Upper lobe of left lung (tissue), 6 donors: Measurements from ENCODE around the gene NEK4. TPM values are rescaled to one million over a fixed set of nuclear protein-coding genes. Genes with fewer than 3 reads are reported as not detected.

Source experiments
- ATAC-seq, 2 donors: fragments of 200-7000 bp; cut with Tn5 transposase; one replicate each; pipeline ENCODE4 v1.9.1; 2022; ENCODE audit warnings: mild to moderate bottlenecking in 2 of 2, moderate library complexity in 2 of 2; ENCODE audit not compliant: low FRiP score in 2 of 2
- DNase-seq, 2 donors: peaks; one replicate each; pipeline ENCODE4 v3.0.0-alpha.2; 2019 to 2020
- H3K27ac ChIP-seq, 4 donors: fragments of 200-600 bp; sonication (generic); one replicate each; pipeline ENCODE4 v1.5.1; 2016 to 2019
- H3K27me3 ChIP-seq, 4 donors: fragments of 200-600 bp; sonication (generic); one replicate each; pipeline ENCODE4 v1.5.1; 2017 to 2019
- H3K36me3 ChIP-seq, 4 donors: fragments of 200-600 bp; sonication (generic); one replicate each; pipeline ENCODE4 v1.5.1; 2016 to 2019
- H3K4me1 ChIP-seq, 4 donors: fragments of 200-600 bp; sonication (generic); one replicate each; pipeline ENCODE4 v1.5.1; 2018 to 2019
- H3K4me3 ChIP-seq, 4 donors: fragments of 200-600 bp; sonication (generic); one replicate each; pipeline ENCODE4 v1.5.1; 2017 to 2019; ENCODE audit warnings: mild to moderate bottlenecking in 2 of 4, moderate library complexity in 1 of 4
- H3K9me3 ChIP-seq, 4 donors: fragments of 200-600 bp; sonication (generic); one replicate each; pipeline ENCODE4 v1.5.1; 2018 to 2019
- EP300 ChIP-seq, 4 donors: sonication (generic); formaldehyde crosslinking; IDR thresholded peaks; one replicate each; pipeline ENCODE4 v1.5.1; 2017; ENCODE audit warnings: antibody characterized with exemption in 4 of 4, control low read depth in 2 of 4
- POLR2A ChIP-seq, 4 donors: fragments of 450-650 bp; IDR thresholded peaks; one replicate each; pipeline ENCODE4 v1.5.1; 2016 to 2017; ENCODE audit warnings: antibody characterized with exemption in 4 of 4, mild to moderate bottlenecking in 2 of 4
- POLR2AphosphoS5 ChIP-seq, 2 donors: sonication (generic); formaldehyde crosslinking; IDR thresholded peaks; one replicate each; pipeline ENCODE4 v1.5.1; 2017; ENCODE audit warnings: antibody characterized with exemption in 2 of 2
- WGBS, 2 donors: methylation state at CpG; one replicate each; pipeline ENCODE4 v1.1.5; 2017 to 2018; 5-methylcytosine and 5-hydroxymethylcytosine counted together
- total RNA-seq, 6 donors: library from RNA; depleted of rRNA in 4 of 6; stranded (reverse); fragments of >200 nt in 4 of 6; gene quantifications; one replicate each; pipeline versions ENCODE4 v1.1.0 to v1.2.1, GENCODE V29; 2016 to 2021
- TF ChIP-seq, protein P1 (sequence below), 6 experiments: fragments of 450-650 bp in 4 of 6; fragments of 200-600 bp in 2 of 6; sonication (generic) in 2 of 6; IDR thresholded peaks; one replicate each; pipeline ENCODE4 v1.5.1; 2016 to 2019; ENCODE audit warnings: antibody characterized with exemption in 6 of 6
- donor health status: DM: no; HTN: no; CAD: no; lungs with moderate emphysema.
- donor health status: DM: no; HTN: yes; CAD: no; lungs with severe emphysema.

The NEK4 gene
- total RNA-seq, 6 donors from 2014 or later: 17.8 to 28.6 (median 24.2) TPM

DNA sequence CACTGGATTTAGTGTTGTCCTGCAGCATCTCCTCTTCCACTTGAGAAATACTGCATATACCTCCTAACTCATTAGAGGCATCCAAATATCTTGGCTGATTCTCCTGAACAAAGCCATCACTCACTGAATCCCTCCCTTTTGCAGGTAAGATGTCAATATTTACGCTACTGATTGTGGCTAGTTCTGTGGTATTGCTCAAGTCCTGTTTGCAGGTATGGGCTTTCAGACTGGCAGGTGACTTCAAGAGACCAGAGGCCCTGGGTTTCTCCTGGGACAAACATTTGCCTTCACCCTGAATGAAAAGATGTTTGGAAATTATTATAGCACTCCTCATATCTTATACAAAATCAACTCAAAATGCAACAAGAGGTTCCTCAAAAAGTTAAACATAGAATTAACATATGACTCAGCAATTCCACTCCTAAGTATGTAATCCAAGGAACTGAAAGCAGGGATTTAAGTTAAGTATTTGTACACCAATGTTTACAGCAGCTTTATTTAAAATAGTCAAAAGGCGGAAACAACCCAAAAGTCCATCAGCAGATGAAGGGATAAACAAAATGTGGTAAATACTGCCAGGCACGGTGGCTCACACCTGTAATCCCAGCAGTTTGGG lies 18.6 kb downstream of the NEK4 start:
- peak overlapping the region in 2 of 4 donors; percentile 0 to 54 for H3K27ac ChIP-seq
- no peaks in the 10 kb centered on the region for H3K9me3 ChIP-seq
- no peak for TF ChIP-seq EP300 (IDR thresholded peaks at IDR 0.05)
- TF ChIP-seq POLR2AphosphoS5 (IDR thresholded peaks at IDR 0.05): no peak
- TF ChIP-seq, protein P1, sequence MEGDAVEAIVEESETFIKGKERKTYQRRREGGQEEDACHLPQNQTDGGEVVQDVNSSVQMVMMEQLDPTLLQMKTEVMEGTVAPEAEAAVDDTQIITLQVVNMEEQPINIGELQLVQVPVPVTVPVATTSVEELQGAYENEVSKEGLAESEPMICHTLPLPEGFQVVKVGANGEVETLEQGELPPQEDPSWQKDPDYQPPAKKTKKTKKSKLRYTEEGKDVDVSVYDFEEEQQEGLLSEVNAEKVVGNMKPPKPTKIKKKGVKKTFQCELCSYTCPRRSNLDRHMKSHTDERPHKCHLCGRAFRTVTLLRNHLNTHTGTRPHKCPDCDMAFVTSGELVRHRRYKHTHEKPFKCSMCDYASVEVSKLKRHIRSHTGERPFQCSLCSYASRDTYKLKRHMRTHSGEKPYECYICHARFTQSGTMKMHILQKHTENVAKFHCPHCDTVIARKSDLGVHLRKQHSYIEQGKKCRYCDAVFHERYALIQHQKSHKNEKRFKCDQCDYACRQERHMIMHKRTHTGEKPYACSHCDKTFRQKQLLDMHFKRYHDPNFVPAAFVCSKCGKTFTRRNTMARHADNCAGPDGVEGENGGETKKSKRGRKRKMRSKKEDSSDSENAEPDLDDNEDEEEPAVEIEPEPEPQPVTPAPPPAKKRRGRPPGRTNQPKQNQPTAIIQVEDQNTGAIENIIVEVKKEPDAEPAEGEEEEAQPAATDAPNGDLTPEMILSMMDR (IDR thresholded peaks at IDR 0.05): no peak
- no peak for TF ChIP-seq POLR2A (IDR thresholded peaks at IDR 0.05)
- DNase-seq: no peak
- no peak for ATAC-seq
- WGBS, 2 donors: 77 to 86% methylated on average over 3 of the region's 3 CpGs
- H3K4me1 ChIP-seq: peaks cover 0 to 5% (median 2%) of the 10 kb centered on the region in 4 donors
- H3K27me3 ChIP-seq: no peaks in the 10 kb centered on the region
- H3K4me3 ChIP-seq: no peak overlapping the region
- H3K36me3 ChIP-seq: peaks cover 17 to 90% (median 45%) of the 10 kb centered on the region in 4 donors

DNA sequence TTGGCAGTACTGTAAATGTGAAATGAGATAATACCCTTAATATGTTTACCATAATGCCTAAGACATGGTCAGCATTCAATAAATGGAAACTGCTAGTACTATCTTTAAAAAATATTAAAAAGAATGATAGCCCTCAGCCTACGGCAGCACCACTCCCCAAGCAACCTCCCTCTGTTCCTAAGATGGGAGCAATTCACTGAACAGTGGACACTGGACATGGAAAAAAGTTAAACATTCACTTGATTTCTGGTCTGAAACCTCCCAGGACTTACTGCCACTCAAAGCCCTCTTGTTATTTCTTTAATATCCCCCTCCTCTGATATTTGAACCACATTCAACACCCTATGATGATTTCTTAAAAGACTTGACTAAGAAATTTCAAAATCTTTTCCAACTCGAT lies 27.0 kb downstream of the NEK4 start:
- ATAC-seq (no peak), DNase-seq (no peak)
- Histone ChIP-seq H3K4me3 (no peak overlapping the region), H3K36me3 (peaks cover 37 to 99% (median 69%) of the 10 kb centered on the region in 4 donors), H3K27ac (no peak overlapping the region), H3K27me3 (no peaks in the 10 kb centered on the region), H3K9me3 (no peaks in the 10 kb centered on the region), H3K4me1 (no peaks in the 10 kb centered on the region)
- TF ChIP-seq POLR2A (IDR thresholded peaks at IDR 0.05) (no peak), POLR2AphosphoS5 (IDR thresholded peaks at IDR 0.05) (no peak), EP300 (IDR thresholded peaks at IDR 0.05) (no peak)
- TF ChIP-seq, protein P1 (IDR thresholded peaks at IDR 0.05): no peak
- WGBS, 2 donors: 92 to 93% methylated on average over 2 of the region's 2 CpGs

DNA sequence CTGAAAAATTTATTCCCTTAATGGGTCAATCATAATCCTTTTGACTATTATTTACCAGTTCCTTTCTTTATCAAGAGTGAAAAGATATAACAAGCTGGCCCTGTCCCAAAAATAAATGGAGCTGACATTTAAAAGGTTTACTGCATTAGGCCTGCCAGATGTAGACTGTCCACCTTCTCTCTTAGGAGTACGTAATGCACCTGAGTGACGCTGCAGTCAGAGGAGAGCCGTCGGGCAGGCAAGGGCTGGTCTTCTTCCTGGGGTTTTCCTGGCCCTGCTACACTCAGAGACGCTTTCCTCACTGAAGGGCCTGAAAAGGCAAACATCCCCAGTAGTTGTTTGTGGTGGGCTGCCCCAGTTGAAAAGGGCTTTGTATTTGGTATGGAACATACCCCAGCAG lies 27.6 kb downstream of the NEK4 start:
- 90 to 93% methylated on average over 5 of the region's 5 CpGs for WGBS, 2 donors
- ATAC-seq (no peak), DNase-seq (no peak)
- Histone ChIP-seq H3K9me3 (no peaks in the 10 kb centered on the region), H3K4me3 (no peak overlapping the region), H3K27me3 (no peaks in the 10 kb centered on the region), H3K27ac (no peak overlapping the region), H3K4me1 (no peaks in the 10 kb centered on the region), H3K36me3 (peaks cover 37 to 99% (median 68%) of the 10 kb centered on the region in 4 donors)
- TF ChIP-seq POLR2AphosphoS5 (IDR thresholded peaks at IDR 0.05): no peak

DNA sequence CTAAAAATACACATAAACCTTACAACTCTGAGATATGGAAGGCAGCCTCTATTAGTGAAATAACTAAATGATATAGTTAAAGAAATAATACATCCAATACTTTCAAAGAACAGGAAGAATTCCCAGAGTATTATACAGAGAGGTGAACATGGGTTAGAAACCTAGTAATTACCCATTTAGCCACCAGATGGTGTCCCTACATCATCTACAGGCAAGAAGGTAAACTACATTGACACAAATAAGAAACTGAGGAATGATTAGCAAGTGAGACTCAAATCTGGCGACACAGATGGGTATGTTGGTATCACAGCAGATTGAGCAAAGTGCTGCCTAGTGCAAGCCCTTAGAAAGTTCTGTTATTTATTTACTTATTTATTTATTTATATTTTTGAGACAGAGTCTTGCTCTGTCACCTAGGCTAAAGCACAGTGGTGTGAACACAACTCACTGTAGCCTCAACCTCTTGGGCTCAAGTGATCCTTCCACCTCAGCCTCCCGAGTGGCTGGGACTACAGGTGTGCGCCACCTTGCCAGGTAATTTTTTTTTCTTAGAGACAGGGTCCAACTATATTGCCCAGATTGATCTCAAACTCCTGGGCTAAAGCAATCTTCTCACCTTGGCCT lies 28.2 kb downstream of the NEK4 start:
- Histone ChIP-seq H3K36me3 (peaks cover 37 to 99% (median 71%) of the 10 kb centered on the region in 4 donors), H3K9me3 (no peaks in the 10 kb centered on the region), H3K4me3 (no peak overlapping the region), H3K27me3 (no peaks in the 10 kb centered on the region), H3K4me1 (no peaks in the 10 kb centered on the region), H3K27ac (no peak overlapping the region)
- no peak for TF ChIP-seq POLR2A (IDR thresholded peaks at IDR 0.05)
- TF ChIP-seq, protein P1 (IDR thresholded peaks at IDR 0.05): peak in 5 of 6 experiments; percentile 25 to 46 (median 40)
- TF ChIP-seq EP300 (IDR thresholded peaks at IDR 0.05): no peak
- ATAC-seq (peak in 1 of 2 donors; percentile 52), DNase-seq (no peak)
- WGBS, 2 donors: 78 to 80% methylated on average over 3 of the region's 3 CpGs

DNA sequence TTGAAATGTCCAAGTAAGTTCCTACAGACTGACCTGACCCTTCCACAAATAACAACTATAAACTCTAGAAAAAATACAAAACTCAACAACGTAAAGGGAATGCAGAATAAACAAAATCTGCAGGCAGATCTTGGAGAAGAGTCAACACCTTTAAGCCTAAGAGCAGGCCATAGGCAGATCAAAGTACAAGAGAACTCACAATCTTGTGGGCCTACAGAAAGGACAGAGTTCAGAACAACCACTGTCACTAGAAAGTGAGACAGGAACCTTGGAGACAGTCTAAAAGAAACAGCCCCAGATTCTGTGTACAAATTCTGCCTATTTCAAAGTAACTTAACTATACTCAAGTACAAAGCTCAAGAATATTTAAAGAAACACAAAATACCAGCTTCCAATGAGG lies 31.0 kb downstream of the NEK4 start:
- Histone ChIP-seq H3K36me3 (peaks cover 26 to 96% (median 60%) of the 10 kb centered on the region in 4 donors), H3K27ac (no peak overlapping the region), H3K4me3 (no peak overlapping the region), H3K27me3 (no peaks in the 10 kb centered on the region), H3K9me3 (no peaks in the 10 kb centered on the region), H3K4me1 (no peaks in the 10 kb centered on the region)
- DNase-seq: no peak
- WGBS, 2 donors: 67 to 80% methylated on average over 1 of the region's 1 CpG
- ATAC-seq: no peak
- TF ChIP-seq EP300 (IDR thresholded peaks at IDR 0.05) (no peak), POLR2AphosphoS5 (IDR thresholded peaks at IDR 0.05) (no peak), POLR2A (IDR thresholded peaks at IDR 0.05) (no peak)
- TF ChIP-seq, protein P1 (IDR thresholded peaks at IDR 0.05): no peak
